ENCODE measurements around the gene KSR1. TPM values are rescaled to one million over a fixed set of nuclear protein-coding genes. Genes with fewer than 3 reads are reported as not detected.

The KSR1 gene
- total and polyA plus RNA-seq, 5 experiments from 2014 or later: 0.73 to 25.4 (median 2.0) TPM

GRCh38 chr17:27511168-27511883, 55.1 kb downstream of the KSR1 start:
- DNase-seq (no peak), ATAC-seq (no peak)
- no peaks in the 10 kb centered on the region for H3K27me3 Mint-ChIP-seq
- H3K9me3 Mint-ChIP-seq: no peaks in the 10 kb centered on the region
- peaks cover 7 to 15% (median 11%) of the 10 kb centered on the region in 4 donors for H3K4me1 Mint-ChIP-seq
- peak overlapping the region in 2 of 10 donors; percentile 36 to 37 for H3K27ac Mint-ChIP-seq
- POLR2A ChIA-PET: no interaction called here
- no peak overlapping the region for H3K4me3 Mint-ChIP-seq
- no peaks in the 10 kb centered on the region for H3K36me3 Mint-ChIP-seq

GRCh38 chr17:27512031-27512430, 55.8 kb downstream of the KSR1 start:
- Mint-ChIP-seq H3K27ac (peak overlapping the region in 1 of 10 donors; percentile 9), H3K4me3 (no peak overlapping the region), H3K36me3 (no peaks in the 10 kb centered on the region), H3K4me1 (peaks cover 0 to 15% (median 5%) of the 10 kb centered on the region in 4 donors), H3K9me3 (no peaks in the 10 kb centered on the region), H3K27me3 (no peaks in the 10 kb centered on the region)
- POLR2A ChIA-PET: no interaction called here
- DNase-seq: no peak
- ATAC-seq: no peak

- Mint-ChIP-seq H3K27ac (peak overlapping the region in 1 of 10 donors; percentile 17), H3K4me1 (peaks cover 4 to 15% (median 6%) of the 10 kb centered on the region in 4 donors), H3K27me3 (no peaks in the 10 kb centered on the region), H3K36me3 (no peaks in the 10 kb centered on the region), H3K9me3 (no peaks in the 10 kb centered on the region), H3K4me3 (no peak overlapping the region)
- POLR2A ChIA-PET: interaction anchor here (0.7 kb wide), 1 partner anchor 164 kb away, joined by 3 read pairs; no protein-coding TSS in a partner anchor
- no peak for ATAC-seq
- no peak for DNase-seq
Measured at GRCh38 chr17:27512511-27513346, 56.5 kb downstream of the KSR1 start.

GRCh38 chr17:27513849-27514248, 57.6 kb downstream of the KSR1 start:
- POLR2A ChIA-PET: interaction anchor here (0.7 kb wide), 1 partner anchor 165 kb away, joined by 3 read pairs; no protein-coding TSS in a partner anchor
- no peaks in the 10 kb centered on the region for H3K36me3 Mint-ChIP-seq
- H3K4me1 Mint-ChIP-seq: peaks cover 7 to 17% (median 11%) of the 10 kb centered on the region in 4 donors
- no peak for DNase-seq
- no peaks in the 10 kb centered on the region for H3K27me3 Mint-ChIP-seq
- no peaks in the 10 kb centered on the region for H3K9me3 Mint-ChIP-seq
- ATAC-seq: no peak
- no peak overlapping the region for H3K4me3 Mint-ChIP-seq
- H3K27ac Mint-ChIP-seq: no peak overlapping the region

GRCh38 chr17:27514595-27515413, 58.6 kb downstream of the KSR1 start:
- peaks cover 8 to 17% (median 11%) of the 10 kb centered on the region in 4 donors for H3K4me1 Mint-ChIP-seq
- DNase-seq (no peak), ATAC-seq (no peak)
- no peaks in the 10 kb centered on the region for H3K9me3 Mint-ChIP-seq
- H3K4me3 Mint-ChIP-seq: no peak overlapping the region
- no peak overlapping the region for H3K27ac Mint-ChIP-seq
- no peaks in the 10 kb centered on the region for H3K27me3 Mint-ChIP-seq
- POLR2A ChIA-PET: no interaction called here
- H3K36me3 Mint-ChIP-seq: no peaks in the 10 kb centered on the region

- Mint-ChIP-seq H3K4me3 (no peak overlapping the region), H3K27me3 (no peaks in the 10 kb centered on the region), H3K9me3 (no peaks in the 10 kb centered on the region), H3K27ac (peak overlapping the region in 2 of 10 donors; percentile 27 to 56), H3K36me3 (no peaks in the 10 kb centered on the region), H3K4me1 (peaks cover 6 to 14% (median 9%) of the 10 kb centered on the region in 4 donors)
- POLR2A ChIA-PET: no interaction called here
- ATAC-seq (no peak), DNase-seq (no peak)
Measured at GRCh38 chr17:27518048-27518447, 61.8 kb downstream of the KSR1 start.

GRCh38 chr17:27518545-27519521, 62.6 kb downstream of the KSR1 start:
- H3K4me1 Mint-ChIP-seq: peaks cover 7 to 18% (median 10%) of the 10 kb centered on the region in 4 donors
- ATAC-seq: no peak
- DNase-seq: no peak
- H3K4me3 Mint-ChIP-seq: no peak overlapping the region
- no peaks in the 10 kb centered on the region for H3K9me3 Mint-ChIP-seq
- H3K27me3 Mint-ChIP-seq: no peaks in the 10 kb centered on the region
- H3K27ac Mint-ChIP-seq: peak overlapping the region in 2 of 10 donors; percentile 27 to 72
- POLR2A ChIA-PET: no interaction called here
- no peaks in the 10 kb centered on the region for H3K36me3 Mint-ChIP-seq

GRCh38 chr17:27519550-27519949, 63.3 kb downstream of the KSR1 start:
- ATAC-seq (no peak), DNase-seq (no peak)
- H3K27ac Mint-ChIP-seq: peak overlapping the region in 1 of 10 donors; percentile 72
- H3K9me3 Mint-ChIP-seq: no peaks in the 10 kb centered on the region
- no peak overlapping the region for H3K4me3 Mint-ChIP-seq
- H3K27me3 Mint-ChIP-seq: no peaks in the 10 kb centered on the region
- peaks cover 9 to 25% (median 17%) of the 10 kb centered on the region in 4 donors for H3K4me1 Mint-ChIP-seq
- no peaks in the 10 kb centered on the region for H3K36me3 Mint-ChIP-seq
- POLR2A ChIA-PET: interaction anchor here (0.6 kb wide), 1 partner anchor 82 kb away, joined by 3 read pairs; no protein-coding TSS in a partner anchor

- POLR2A ChIA-PET: interaction anchor here (0.6 kb wide), 1 partner anchor 83 kb away, joined by 3 read pairs; no protein-coding TSS in a partner anchor
- H3K27me3 Mint-ChIP-seq: no peaks in the 10 kb centered on the region
- no peaks in the 10 kb centered on the region for H3K36me3 Mint-ChIP-seq
- no peak overlapping the region for H3K4me3 Mint-ChIP-seq
- H3K9me3 Mint-ChIP-seq: no peaks in the 10 kb centered on the region
- peaks cover 13 to 33% (median 21%) of the 10 kb centered on the region in 4 donors for H3K4me1 Mint-ChIP-seq
- H3K27ac Mint-ChIP-seq: peak overlapping the region in 1 of 10 donors; percentile 51
- DNase-seq: no peak
- no peak for ATAC-seq
Measured at GRCh38 chr17:27520491-27521185, 64.4 kb downstream of the KSR1 start.

- Mint-ChIP-seq H3K4me1 (peaks cover 18 to 42% (median 27%) of the 10 kb centered on the region in 4 donors), H3K36me3 (no peaks in the 10 kb centered on the region), H3K9me3 (no peaks in the 10 kb centered on the region), H3K4me3 (no peak overlapping the region), H3K27me3 (no peaks in the 10 kb centered on the region), H3K27ac (peak overlapping the region in 1 of 10 donors; percentile 51)
- ATAC-seq: no peak
- POLR2A ChIA-PET: no interaction called here
- no peak for DNase-seq
Measured at GRCh38 chr17:27521281-27522027, 65.2 kb downstream of the KSR1 start.
